Effector memory CD8-positive, alpha-beta T cell (primary cell): ENCODE results near the gene TDRD5.

Source experiments
- ATAC-seq: fragments of 150-1000 bp; cut with Tn5 transposase; replicated peaks from 2 replicates; pipeline ENCODE4 v1.10.0; 2021; ENCODE audit warnings: mild to moderate bottlenecking, moderate library complexity
- DNase-seq, 3 experiments: peaks; one replicate each; pipeline ENCODE4 v3.0.0; 2021
- H3K27ac Mint-ChIP-seq, 2 donors: one replicate each; pipeline ENCODE4 v1.8.0; 2022; ENCODE audit warnings: mild to moderate bottlenecking in 2 of 2, mixed read lengths in 2 of 2, moderate library complexity in 2 of 2
- H3K27me3 Mint-ChIP-seq, 2 donors: one replicate each; pipeline ENCODE4 v1.8.0; 2022; ENCODE audit warnings: mixed read lengths in 2 of 2
- H3K36me3 Mint-ChIP-seq: one replicate; pipeline ENCODE4 v1.8.0; 2022; ENCODE audit warnings: mild to moderate bottlenecking, moderate library complexity, mixed read lengths; ENCODE audit not compliant: insufficient read depth
- H3K4me1 Mint-ChIP-seq, 2 donors: one replicate each; pipeline ENCODE4 v1.8.0; 2022; ENCODE audit warnings: low read depth in 2 of 2, mixed read lengths in 2 of 2
- H3K4me3 Mint-ChIP-seq, 2 donors: one replicate each; pipeline ENCODE4 v1.8.0; 2022; ENCODE audit warnings: mild to moderate bottlenecking in 2 of 2, mixed read lengths in 2 of 2, moderate library complexity in 2 of 2
- H3K9me3 Mint-ChIP-seq, 2 donors: one replicate each; pipeline ENCODE4 v1.8.0; 2022; ENCODE audit warnings: mixed read lengths in 2 of 2

TDRD5 gene

DNA sequence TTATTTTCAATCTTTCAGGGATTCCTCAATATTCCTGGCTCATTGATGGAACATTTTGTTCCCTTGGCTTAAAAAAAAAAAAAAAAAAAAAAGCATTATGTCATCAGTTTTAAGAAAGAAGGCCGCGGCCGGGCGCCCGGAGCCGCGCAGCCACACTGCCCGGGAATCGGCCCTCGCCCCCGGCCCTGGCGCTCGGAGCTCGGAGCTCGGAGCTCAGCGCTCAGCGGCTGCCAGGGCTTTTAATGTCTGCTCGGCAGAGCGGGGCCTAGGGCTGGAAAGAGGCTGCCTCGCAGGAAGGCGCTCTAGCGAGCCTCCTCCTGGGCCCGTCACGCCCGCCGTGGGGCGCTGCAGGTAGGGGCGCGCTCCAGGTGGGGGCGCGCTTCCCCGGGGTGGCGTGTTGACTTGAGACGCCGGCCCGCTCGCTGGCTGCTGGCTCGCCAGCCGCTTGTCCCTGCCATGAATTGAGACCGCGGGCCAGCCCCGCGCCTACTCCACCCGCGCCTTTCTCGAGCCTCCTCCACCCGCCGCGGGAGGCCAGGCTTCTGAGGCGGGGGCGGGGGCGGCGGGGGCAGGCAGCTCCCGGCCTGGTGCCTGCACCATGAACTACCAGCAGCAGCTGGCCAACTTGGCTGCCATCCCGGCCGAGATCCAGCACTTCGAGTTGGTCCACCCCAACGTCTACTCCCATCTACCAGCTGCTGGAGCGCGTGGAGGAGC lies 5.4 kb upstream of the TDRD5 start:
- Mint-ChIP-seq H3K27me3 (peaks cover 19 to 48% of the 10 kb centered on the region in 2 donors), H3K4me1 (no peaks in the 10 kb centered on the region), H3K27ac (no peak overlapping the region), H3K36me3 (no peaks in the 10 kb centered on the region), H3K4me3 (no peak overlapping the region), H3K9me3 (peaks cover 0 to 10% of the 10 kb centered on the region in 2 donors)
- DNase-seq: no peak
- ATAC-seq: no peak

DNA sequence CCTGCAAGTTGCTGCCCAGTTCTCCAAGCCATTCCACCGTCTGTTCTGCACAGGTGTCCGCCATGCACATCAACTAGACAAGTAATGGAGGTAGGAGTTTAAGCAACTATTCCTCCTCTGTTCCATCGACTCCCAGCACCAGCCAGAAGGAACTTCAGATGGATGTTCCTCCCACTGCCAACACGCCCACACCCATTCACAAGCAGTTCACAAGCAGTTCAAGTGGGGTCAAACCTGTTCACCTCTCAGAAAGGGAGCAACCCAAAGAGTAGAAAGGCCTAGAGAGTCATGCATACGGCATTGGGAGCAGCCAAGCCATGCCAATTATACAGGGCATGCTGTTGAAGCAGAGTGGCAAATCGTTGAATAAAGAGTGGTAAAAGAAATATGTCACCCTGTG lies 4.3 kb upstream of the TDRD5 start:
- Mint-ChIP-seq H3K36me3 (no peaks in the 10 kb centered on the region), H3K27ac (no peak overlapping the region), H3K4me3 (no peak overlapping the region), H3K9me3 (peaks cover 0 to 10% of the 10 kb centered on the region in 2 donors), H3K4me1 (no peaks in the 10 kb centered on the region), H3K27me3 (peaks cover 20 to 48% of the 10 kb centered on the region in 2 donors)
- ATAC-seq (no peak), DNase-seq (no peak)

DNA sequence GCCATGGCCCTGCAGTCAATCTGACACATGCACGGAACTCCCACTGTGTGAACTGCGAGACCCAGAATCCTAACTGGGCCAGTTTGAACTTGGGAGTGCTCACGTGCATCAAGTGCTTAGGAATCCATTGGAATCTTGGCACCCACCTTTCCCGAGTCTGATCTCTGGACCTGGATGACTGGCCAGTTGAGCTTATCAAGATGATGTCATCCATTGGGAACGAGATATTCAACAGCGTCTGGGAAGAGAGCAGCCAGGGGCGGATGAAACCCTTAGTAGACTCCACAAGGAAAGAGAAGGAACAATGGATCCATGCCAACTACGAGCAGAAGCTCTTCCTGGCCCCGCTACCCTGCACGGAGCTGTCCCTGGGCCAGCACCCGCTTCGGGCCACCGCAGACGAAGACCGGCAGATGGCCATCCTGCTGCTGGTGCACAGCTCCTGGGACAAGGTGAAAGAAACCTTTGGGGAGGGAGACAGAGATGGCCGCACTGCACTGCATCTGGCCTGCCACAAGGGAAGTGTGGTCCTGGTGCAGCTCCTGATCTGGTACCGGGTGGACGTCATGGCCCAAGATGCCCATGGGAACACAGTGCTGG lies 3.1 kb upstream of the TDRD5 start:
- Mint-ChIP-seq H3K27ac (no peak overlapping the region), H3K4me1 (no peaks in the 10 kb centered on the region), H3K9me3 (peaks cover 0 to 3% of the 10 kb centered on the region in 2 donors), H3K36me3 (no peaks in the 10 kb centered on the region), H3K4me3 (no peak overlapping the region), H3K27me3 (peaks cover 23 to 37% of the 10 kb centered on the region in 2 donors)
- DNase-seq: no peak
- ATAC-seq: no peak

DNA sequence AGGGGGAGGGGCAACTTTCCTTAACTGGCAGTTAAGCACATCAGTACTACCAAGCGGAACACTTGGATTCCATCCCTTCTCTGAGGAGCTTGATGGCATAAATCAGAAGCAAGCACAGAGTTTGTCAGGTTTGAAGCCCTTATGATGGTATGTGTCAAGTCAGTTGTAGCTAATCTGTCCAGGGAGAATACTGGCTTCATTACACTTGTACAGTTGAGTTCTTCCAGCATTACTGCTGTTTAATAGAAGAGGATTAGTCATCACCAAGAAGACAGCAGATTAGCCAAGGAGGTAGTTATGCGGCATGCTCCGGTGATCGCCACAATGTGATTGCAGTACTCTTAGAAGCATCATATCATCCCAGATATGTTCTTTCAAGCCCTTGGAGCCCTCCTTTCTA lies 2.1 kb upstream of the TDRD5 start:
- no peak for ATAC-seq
- no peak for DNase-seq
- H3K27ac Mint-ChIP-seq: no peak overlapping the region
- H3K4me3 Mint-ChIP-seq: no peak overlapping the region
- H3K27me3 Mint-ChIP-seq: peaks cover 13 to 30% of the 10 kb centered on the region in 2 donors
- no peaks in the 10 kb centered on the region for H3K4me1 Mint-ChIP-seq
- no peaks in the 10 kb centered on the region for H3K36me3 Mint-ChIP-seq
- H3K9me3 Mint-ChIP-seq: no peaks in the 10 kb centered on the region

DNA sequence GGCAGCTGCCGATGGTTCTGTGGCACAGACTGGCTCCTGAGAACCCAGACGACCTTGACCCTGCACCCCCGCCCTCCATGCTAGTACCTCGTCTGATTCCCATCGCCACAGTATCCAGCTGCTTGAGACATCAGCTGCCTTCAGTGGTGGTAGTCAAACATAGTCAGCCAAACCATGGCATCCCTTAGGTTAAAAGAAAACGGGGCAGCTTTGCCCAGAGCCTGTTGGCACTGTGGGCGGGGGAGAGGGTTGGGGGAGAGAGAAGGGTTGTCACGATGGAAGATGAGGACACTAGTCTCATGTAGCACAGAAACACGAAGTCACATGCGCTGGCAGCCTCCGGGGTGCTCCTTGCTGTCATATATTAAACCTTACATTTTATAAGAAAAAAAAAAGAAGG lies 961 bp upstream of the TDRD5 start:
- no peak overlapping the region for H3K27ac Mint-ChIP-seq
- peaks cover 8 to 26% of the 10 kb centered on the region in 2 donors for H3K27me3 Mint-ChIP-seq
- no peaks in the 10 kb centered on the region for H3K4me1 Mint-ChIP-seq

DNA sequence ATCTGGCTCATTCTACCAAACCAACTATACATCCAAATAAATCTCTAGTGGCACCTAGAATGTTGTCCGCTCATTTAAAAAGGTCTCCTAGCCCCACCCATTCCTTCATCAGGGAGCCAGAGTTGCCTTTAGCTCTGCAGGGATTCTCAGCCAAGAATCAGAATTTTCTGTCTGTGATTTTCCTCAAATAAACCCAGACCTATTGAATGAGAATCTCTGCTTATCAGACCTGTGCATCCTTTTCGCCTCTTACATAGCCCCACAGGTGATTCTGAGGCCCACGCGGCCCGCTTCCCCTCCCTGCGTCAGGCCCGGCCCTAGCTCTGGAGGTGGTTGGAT lies 410 bp upstream of the TDRD5 start:
- Mint-ChIP-seq H3K4me3 (no peak overlapping the region), H3K27ac (no peak overlapping the region), H3K27me3 (peaks cover 4 to 23% of the 10 kb centered on the region in 2 donors), H3K9me3 (no peaks in the 10 kb centered on the region), H3K36me3 (no peaks in the 10 kb centered on the region), H3K4me1 (no peaks in the 10 kb centered on the region)
- ATAC-seq: no peak
- DNase-seq: no peak

More for the DNA sequence above, 961 bp upstream of the TDRD5 start:
- DNase-seq (no peak), ATAC-seq (no peak)
- H3K9me3 Mint-ChIP-seq: no peaks in the 10 kb centered on the region
- H3K4me3 Mint-ChIP-seq: no peak overlapping the region
- no peaks in the 10 kb centered on the region for H3K36me3 Mint-ChIP-seq

DNA sequence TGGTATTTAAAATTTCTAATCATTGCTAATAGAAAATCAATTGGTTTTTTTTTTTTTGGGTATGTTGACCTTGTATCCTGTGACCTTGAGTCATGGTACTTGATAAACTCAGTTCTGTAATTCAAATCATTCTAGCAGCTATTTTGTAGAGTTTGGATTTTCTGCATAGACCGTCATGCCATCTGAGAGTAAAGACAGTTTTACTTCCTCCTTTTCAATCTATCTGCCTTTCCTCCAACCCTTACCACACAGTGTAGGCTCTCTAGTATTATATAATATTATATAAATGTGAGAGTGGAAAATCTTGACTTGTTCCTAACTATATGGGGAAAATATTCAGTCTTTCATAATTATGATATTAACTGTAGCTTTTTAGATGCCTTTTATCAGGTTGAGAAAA lies 7.0 kb downstream of the TDRD5 start:
- H3K9me3 Mint-ChIP-seq: peaks cover 0 to 3% of the 10 kb centered on the region in 2 donors
- no peaks in the 10 kb centered on the region for H3K4me1 Mint-ChIP-seq
- peaks cover 5 to 10% of the 10 kb centered on the region in 2 donors for H3K27me3 Mint-ChIP-seq
- H3K4me3 Mint-ChIP-seq: no peak overlapping the region
- no peak for DNase-seq
- no peaks in the 10 kb centered on the region for H3K36me3 Mint-ChIP-seq
- ATAC-seq: no peak
- H3K27ac Mint-ChIP-seq: no peak overlapping the region

DNA sequence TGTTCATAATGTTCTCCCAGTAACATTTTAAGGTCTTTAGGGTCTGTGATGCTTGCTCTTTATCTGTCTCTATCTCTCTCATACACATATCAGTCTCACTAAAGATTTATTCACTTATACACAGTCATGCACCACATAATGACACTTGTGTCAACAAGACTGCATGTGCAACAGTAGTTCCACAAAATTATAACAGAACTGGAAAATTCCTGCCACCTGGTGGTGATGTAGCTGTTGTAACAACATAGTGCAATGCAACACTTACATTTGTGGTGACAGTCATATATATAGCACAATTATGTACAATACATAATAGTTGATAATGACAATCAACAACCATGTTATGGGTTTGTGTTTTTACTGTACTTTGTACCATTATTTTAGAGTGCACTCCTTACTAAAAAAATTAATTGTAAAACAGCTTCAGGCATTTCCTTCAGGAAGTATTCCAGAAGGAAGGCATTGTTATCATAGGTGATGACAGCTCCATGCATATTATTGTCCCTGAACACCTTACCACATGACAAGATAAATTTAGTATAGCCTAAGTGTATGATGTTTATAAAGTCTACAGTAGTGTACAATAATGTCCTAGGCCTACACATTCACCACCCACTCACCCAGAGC lies 8.1 kb downstream of the TDRD5 start:
- H3K27ac Mint-ChIP-seq: no peak overlapping the region
- no peaks in the 10 kb centered on the region for H3K4me1 Mint-ChIP-seq
- no peak overlapping the region for H3K4me3 Mint-ChIP-seq
- H3K27me3 Mint-ChIP-seq: peaks cover 10 to 11% of the 10 kb centered on the region in 2 donors
- DNase-seq: no peak
- ATAC-seq: no peak
- no peaks in the 10 kb centered on the region for H3K36me3 Mint-ChIP-seq
- H3K9me3 Mint-ChIP-seq: peaks cover 0 to 3% of the 10 kb centered on the region in 2 donors

DNA sequence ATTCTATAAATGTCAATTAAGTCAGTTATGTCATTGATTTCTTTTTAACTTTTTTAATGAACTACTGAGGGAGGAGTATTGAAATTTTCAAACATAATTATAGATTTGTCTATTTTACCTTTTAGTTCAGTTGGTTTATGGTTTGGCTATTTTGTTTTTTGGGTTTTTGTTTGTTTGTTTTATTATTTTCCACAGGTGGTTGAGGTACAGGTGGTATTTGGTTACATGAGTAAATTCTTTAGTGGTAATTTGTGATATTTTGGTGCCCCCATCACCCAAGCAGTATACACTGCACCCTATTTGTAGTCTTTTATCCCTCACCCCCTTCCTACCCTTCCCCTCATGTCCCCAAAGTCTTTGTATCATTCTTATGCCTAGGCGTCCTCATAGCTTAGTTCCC lies 9.5 kb downstream of the TDRD5 start:
- H3K27ac Mint-ChIP-seq: no peak overlapping the region
- peaks cover 0 to 3% of the 10 kb centered on the region in 2 donors for H3K9me3 Mint-ChIP-seq
- no peaks in the 10 kb centered on the region for H3K4me1 Mint-ChIP-seq
- no peak overlapping the region for H3K4me3 Mint-ChIP-seq
- peaks cover 11 to 18% of the 10 kb centered on the region in 2 donors for H3K27me3 Mint-ChIP-seq
- H3K36me3 Mint-ChIP-seq: no peaks in the 10 kb centered on the region
- no peak for DNase-seq
- ATAC-seq: no peak

DNA sequence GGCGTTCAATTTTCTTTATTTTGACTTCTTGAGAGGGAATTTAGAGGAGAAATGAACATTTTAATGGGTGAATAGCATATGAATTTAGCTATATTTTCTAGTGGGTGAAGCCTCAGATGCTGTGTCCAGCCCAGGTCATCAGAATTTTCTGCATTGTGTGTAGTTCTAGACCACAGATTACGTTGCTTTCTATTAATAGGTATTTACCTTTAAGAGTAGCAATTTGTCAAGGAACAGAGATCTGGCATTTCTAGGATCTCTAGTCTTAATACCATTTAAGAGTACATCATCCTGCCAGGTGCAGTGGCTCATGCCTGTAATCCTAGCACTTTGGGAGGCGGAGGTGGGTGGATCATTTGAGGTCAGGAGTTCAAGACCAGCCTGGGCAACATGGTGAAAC lies 20.7 kb downstream of the TDRD5 start:
- no peak for ATAC-seq
- Mint-ChIP-seq H3K36me3 (no peaks in the 10 kb centered on the region), H3K4me1 (no peaks in the 10 kb centered on the region), H3K27me3 (peaks cover 6 to 9% of the 10 kb centered on the region in 2 donors), H3K4me3 (no peak overlapping the region), H3K9me3 (no peaks in the 10 kb centered on the region), H3K27ac (no peak overlapping the region)
- no peak for DNase-seq

DNA sequence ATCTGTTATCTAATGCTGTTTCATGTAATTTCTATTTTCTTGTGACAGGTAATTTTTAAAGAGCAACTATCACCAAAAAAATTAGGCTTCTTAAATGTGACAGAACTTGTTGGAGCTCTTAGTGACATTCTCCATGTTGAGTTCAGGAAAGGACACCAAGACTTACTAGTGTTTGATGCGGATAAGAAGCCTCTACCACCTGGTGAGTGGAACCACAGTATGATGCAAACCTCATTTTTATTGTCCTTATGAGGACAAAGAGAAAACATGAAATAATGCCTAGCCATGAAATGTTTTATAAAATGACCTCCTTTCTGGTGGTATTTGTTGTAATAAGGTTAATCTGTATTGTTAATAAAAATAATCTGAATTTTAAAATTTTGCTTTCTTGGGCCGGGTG lies 39.1 kb downstream of the TDRD5 start:
- Mint-ChIP-seq H3K4me1 (no peaks in the 10 kb centered on the region), H3K36me3 (no peaks in the 10 kb centered on the region), H3K4me3 (no peak overlapping the region), H3K9me3 (no peaks in the 10 kb centered on the region), H3K27ac (no peak overlapping the region), H3K27me3 (no peaks in the 10 kb centered on the region)
- DNase-seq: no peak
- no peak for ATAC-seq

DNA sequence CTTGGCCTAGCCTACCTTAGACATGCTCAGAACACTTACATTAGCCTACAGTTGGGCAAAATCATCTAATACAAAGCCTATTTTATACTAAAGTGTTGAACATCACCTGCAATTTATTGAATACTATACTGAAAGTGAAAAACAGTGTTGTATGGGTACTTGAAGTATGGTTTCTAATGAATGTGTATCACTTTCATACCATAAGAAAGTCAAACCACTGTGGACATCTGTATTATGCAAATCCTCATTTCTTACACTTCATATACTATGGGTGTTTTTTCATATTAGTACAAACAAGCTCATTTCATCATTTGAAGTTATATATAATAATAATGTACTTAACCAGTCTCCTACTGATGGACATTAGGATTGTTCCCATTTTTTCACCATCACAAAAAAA lies 41.2 kb downstream of the TDRD5 start:
- no peaks in the 10 kb centered on the region for H3K9me3 Mint-ChIP-seq
- no peak overlapping the region for H3K27ac Mint-ChIP-seq
- no peaks in the 10 kb centered on the region for H3K27me3 Mint-ChIP-seq
- ATAC-seq: no peak
- no peaks in the 10 kb centered on the region for H3K36me3 Mint-ChIP-seq
- DNase-seq: no peak
- no peaks in the 10 kb centered on the region for H3K4me1 Mint-ChIP-seq
- no peak overlapping the region for H3K4me3 Mint-ChIP-seq

DNA sequence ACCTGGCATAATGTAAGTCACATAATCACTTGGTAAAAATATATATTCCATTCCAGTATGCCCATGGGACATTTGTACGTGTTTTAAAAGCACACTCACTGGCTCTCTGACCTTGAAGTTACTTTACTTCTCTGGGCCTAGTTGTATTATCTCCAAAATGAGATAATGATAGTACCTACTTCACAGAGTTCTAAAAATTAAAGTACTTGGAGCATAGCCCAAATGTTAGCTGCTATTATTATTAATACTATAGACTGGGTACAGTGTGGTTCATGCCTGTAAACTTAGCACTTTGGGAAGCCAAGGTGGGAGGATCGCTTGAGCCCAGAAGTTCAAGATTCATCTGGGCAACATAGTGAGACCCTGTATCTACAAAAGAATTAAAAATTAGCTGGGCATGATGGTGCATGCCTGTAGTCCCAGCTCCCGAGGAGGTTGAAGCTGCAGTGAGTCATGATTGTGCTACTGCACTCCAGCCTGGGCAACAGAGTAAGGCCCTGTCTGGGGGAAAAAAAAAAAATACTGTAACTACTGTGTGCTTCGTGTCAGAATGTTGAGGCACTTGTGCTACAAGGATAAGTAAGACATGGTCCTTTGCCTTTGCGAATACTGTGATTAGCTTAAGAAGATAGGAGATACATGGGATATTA lies 45.7 kb downstream of the TDRD5 start:
- Mint-ChIP-seq H3K36me3 (no peaks in the 10 kb centered on the region), H3K9me3 (no peaks in the 10 kb centered on the region), H3K4me3 (no peak overlapping the region), H3K27me3 (no peaks in the 10 kb centered on the region), H3K27ac (no peak overlapping the region), H3K4me1 (no peaks in the 10 kb centered on the region)
- no peak for DNase-seq
- ATAC-seq: no peak

DNA sequence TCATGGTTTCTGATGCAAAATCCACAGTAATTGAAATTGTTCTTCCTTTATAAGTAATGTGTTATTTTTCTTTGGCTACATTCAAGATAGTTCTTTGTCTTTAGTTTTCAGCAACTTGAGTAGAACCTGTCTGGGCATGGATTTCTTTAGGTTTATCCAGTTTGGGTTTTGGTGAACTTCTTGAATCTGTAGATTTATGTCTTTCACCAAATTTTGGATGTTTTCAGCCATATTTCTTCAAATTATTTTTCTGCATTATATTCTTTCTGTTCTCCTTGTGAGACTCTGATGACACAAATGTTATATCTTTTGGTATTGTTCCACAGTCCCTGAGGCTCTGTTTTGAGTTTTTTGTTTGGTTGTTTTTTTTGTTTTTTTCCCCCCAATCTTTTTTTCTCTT lies 69.4 kb downstream of the TDRD5 start:
- Mint-ChIP-seq H3K27me3 (peaks cover 0 to 15% of the 10 kb centered on the region in 2 donors), H3K27ac (no peak overlapping the region), H3K9me3 (peaks cover 0 to 2% of the 10 kb centered on the region in 2 donors), H3K4me1 (no peaks in the 10 kb centered on the region), H3K36me3 (no peaks in the 10 kb centered on the region), H3K4me3 (no peak overlapping the region)
- DNase-seq: no peak
- ATAC-seq: no peak
